ENCODE results near the gene TGFBR3L.

DNA sequence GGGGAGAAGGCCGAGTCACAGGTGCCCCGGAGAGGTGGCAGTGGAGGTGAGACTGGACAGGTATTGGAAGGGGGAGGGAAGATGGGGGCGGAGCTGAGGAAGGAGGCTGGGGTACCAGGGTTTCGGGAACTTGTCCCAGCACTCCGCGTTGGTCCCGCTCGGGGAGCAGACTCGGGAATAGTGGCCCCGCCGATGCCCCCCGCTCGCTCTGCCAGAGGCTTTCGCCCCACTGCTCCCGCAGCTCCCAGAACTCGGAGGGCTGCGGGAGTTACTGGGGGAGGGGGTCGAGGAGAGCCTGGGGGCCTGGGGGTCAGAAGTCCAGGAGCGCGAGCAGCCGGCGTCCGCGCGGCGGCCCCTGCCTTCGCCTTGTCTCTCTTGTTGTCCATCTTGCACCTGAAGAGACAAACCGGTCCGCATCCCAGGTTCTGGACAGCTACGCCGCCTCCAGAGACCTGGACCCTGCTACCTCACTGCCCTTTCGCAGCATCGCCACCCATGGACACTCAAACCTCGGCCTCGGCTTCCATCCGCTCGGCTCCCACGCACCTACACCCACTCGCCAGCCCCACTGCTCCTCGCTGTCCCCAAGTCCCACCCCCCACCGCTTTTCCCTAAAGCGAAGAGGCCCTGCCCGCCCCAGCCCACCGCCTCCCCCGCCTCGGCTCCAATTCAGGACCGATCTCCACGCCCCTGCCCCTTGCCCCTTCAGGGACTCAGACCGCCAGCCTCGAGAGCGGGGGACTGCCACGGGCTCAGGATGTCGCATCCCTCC, 41.1 kb upstream of the TGFBR3L start:
- no peak for TF ChIP-seq EP300 (IDR thresholded peaks at IDR 0.05; ENCODE audit: borderline replicate concordance in 1 of 2, control insufficient read depth in 1 of 2, low read depth in 2 of 2, low read length in 2 of 2)
- TF ChIP-seq, protein P1, sequence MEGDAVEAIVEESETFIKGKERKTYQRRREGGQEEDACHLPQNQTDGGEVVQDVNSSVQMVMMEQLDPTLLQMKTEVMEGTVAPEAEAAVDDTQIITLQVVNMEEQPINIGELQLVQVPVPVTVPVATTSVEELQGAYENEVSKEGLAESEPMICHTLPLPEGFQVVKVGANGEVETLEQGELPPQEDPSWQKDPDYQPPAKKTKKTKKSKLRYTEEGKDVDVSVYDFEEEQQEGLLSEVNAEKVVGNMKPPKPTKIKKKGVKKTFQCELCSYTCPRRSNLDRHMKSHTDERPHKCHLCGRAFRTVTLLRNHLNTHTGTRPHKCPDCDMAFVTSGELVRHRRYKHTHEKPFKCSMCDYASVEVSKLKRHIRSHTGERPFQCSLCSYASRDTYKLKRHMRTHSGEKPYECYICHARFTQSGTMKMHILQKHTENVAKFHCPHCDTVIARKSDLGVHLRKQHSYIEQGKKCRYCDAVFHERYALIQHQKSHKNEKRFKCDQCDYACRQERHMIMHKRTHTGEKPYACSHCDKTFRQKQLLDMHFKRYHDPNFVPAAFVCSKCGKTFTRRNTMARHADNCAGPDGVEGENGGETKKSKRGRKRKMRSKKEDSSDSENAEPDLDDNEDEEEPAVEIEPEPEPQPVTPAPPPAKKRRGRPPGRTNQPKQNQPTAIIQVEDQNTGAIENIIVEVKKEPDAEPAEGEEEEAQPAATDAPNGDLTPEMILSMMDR (IDR thresholded peaks at IDR 0.05 in 2 of 3, conservative IDR thresholded peaks at IDR 0.05 in 1 of 3; ENCODE audit: control insufficient read depth in 2 of 3, extremely low read depth in 1 of 3, insufficient read depth in 1 of 3, low read depth in 3 of 3, low read length in 3 of 3) = no peak
- TF ChIP-seq NBN (IDR thresholded peaks at IDR 0.05) = no peak
- TF ChIP-seq GABPA (IDR thresholded peaks at IDR 0.05; ENCODE audit: low read depth) = no peak
- TF ChIP-seq, protein P2, sequence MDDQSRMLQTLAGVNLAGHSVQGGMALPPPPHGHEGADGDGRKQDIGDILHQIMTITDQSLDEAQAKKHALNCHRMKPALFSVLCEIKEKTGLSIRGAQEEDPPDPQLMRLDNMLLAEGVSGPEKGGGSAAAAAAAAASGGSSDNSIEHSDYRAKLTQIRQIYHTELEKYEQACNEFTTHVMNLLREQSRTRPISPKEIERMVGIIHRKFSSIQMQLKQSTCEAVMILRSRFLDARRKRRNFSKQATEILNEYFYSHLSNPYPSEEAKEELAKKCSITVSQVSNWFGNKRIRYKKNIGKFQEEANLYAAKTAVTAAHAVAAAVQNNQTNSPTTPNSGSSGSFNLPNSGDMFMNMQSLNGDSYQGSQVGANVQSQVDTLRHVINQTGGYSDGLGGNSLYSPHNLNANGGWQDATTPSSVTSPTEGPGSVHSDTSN (IDR thresholded peaks at IDR 0.05; ENCODE audit: insufficient replicate concordance, low read depth, low read length) = no peak
- no peak for TF ChIP-seq CBX5 (IDR thresholded peaks at IDR 0.05; ENCODE audit: low read depth)
- TF ChIP-seq RAD51 (IDR thresholded peaks at IDR 0.05) = no peak
- no peak for TF ChIP-seq SMC3 (IDR thresholded peaks at IDR 0.05; ENCODE audit: borderline replicate concordance, low read length)
- no peak for TF ChIP-seq SRF (IDR thresholded peaks at IDR 0.05; ENCODE audit: low read depth in 2 of 2, low read length in 2 of 2)
- no peak for TF ChIP-seq RFX5 (IDR thresholded peaks at IDR 0.05; ENCODE audit: low read depth, low read length)
- no peak for TF ChIP-seq POLR2A (IDR thresholded peaks at IDR 0.05; ENCODE audit: low read depth, low read length)

All from GM12878 (cell line).